Measurements from ENCODE around the gene RANBP3. TPM values are rescaled to one million over a fixed set of nuclear protein-coding genes. Genes with fewer than 3 reads are reported as not detected.

Gene RANBP3
- total and polyA plus RNA-seq, 2 experiments from 2014 or later = 41.8 to 50.0 TPM

DNA sequence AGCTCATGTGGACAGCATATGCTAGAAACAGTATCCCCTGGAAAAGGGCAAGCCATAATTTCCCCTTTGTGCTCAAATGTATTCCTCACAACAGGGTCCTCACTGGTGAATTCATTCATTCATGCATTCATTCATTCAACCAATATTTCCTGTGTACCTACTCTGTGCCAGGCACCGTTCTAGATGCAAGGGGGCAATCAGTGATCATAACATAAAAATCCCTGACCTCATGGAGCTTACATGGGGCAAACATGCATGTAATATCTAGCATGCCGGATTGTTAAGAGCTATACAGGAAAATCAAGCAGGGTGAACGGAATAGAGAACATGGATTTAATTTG lies 2.6 kb downstream of the RANBP3 start:
- 57 to 70% methylated on average over 3 of the region's 3 CpGs for WGBS, 2 experiments (ENCODE audit: low coverage in 1 of 2, low lambda C conversion rate in 2 of 2, missing lambda C conversion rate in 2 of 2)
- DNase-seq = no peak
- H3K4me1 ChIP-seq (ENCODE audit: insufficient read depth) = peaks cover 26% of the 10 kb centered on the region; the same call in 1 of the 2 replicates
- no peaks in the 10 kb centered on the region for H3K9me3 ChIP-seq (ENCODE audit: low read depth)
- no peak for TF ChIP-seq EZH2 (IDR thresholded peaks at IDR 0.05; ENCODE audit: insufficient read depth, poor library complexity, severe bottlenecking)
- no peak for TF ChIP-seq EZH2phosphoT487 (IDR thresholded peaks at IDR 0.05; ENCODE audit: insufficient read depth, low read depth)
- H3K9ac ChIP-seq = no peak overlapping the region
- H3K79me2 ChIP-seq (ENCODE audit: insufficient read depth) = peaks cover 95% of the 10 kb centered on the region
- no peak overlapping the region for H2AFZ ChIP-seq
- H3F3A ChIP-seq (ENCODE audit: insufficient read depth) = no peaks in the 10 kb centered on the region
- H3K36me3 ChIP-seq (ENCODE audit: low read depth) = no peaks in the 10 kb centered on the region
- H3K27ac ChIP-seq = no peak overlapping the region
- H3K27me3 ChIP-seq (replicated peaks; ENCODE audit: insufficient read depth) = no peaks in the 10 kb centered on the region
- in situ Hi-C loops (cut with MboI) = no loop called here
- peaks cover 10% of the 10 kb centered on the region; the same call in 1 of the 2 replicates for H4K20me1 ChIP-seq (ENCODE audit: insufficient read depth)
- no peaks in the 10 kb centered on the region for H3K9me2 ChIP-seq (ENCODE audit: insufficient read depth)
- H3K4me3 ChIP-seq = no peak overlapping the region
- H3K4me2 ChIP-seq (ENCODE audit: unreplicated experiment) = peak overlapping the region; percentile 17

DNA sequence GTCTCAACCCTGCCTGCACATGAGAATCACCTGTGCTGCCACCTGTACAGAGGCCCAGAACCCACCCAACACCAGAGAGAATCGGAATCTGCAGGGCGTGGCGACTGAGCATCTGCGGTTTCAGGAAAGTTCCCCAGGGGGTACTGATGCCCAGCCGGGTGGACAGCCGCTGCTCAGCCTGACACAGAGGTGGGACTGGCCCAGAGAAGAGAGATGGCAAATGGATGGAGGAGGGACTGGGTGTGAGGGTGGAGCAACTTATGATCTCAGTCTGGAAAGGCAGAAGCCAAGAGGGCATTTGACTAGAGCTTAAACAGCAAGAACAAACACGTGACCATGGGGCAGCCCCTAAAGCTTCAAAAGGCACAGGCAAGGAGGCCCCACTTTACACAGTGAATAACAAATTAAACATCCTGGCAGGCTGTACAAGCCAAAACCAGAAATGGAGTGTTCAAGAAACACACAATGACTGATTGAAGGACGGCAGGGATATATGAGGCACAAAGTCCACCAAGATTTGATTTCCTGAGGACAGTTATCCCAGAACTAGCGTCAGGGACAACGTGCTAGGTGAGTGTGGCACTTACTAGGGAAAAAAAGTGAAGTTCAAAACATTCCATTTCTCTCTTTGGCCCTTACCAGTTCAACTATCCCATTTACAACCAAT lies 3.1 kb downstream of the RANBP3 start:
- Histone ChIP-seq H3F3A (ENCODE audit: insufficient read depth) (no peaks in the 10 kb centered on the region), H2AFZ (no peak overlapping the region), H3K27ac (no peak overlapping the region), H3K79me2 (ENCODE audit: insufficient read depth) (peaks cover 96% of the 10 kb centered on the region), H3K4me2 (ENCODE audit: unreplicated experiment) (peak overlapping the region; percentile 17), H3K27me3 (replicated peaks; ENCODE audit: insufficient read depth) (no peaks in the 10 kb centered on the region), H3K9ac (no peak overlapping the region), H3K9me3 (ENCODE audit: low read depth) (no peaks in the 10 kb centered on the region), H3K36me3 (ENCODE audit: low read depth) (no peaks in the 10 kb centered on the region), H4K20me1 (ENCODE audit: insufficient read depth) (peaks cover 10% of the 10 kb centered on the region; the same call in 1 of the 2 replicates), H3K4me3 (no peak overlapping the region), H3K9me2 (ENCODE audit: insufficient read depth) (no peaks in the 10 kb centered on the region), H3K4me1 (ENCODE audit: insufficient read depth) (peaks cover 25% of the 10 kb centered on the region; the same call in 1 of the 2 replicates)
- in situ Hi-C loops (cut with MboI) = no loop called here
- WGBS, 2 experiments (ENCODE audit: low coverage in 1 of 2, low lambda C conversion rate in 2 of 2, missing lambda C conversion rate in 2 of 2) = 69 to 73% methylated on average over 9 to 10 of the region's 10 CpGs
- TF ChIP-seq EZH2phosphoT487 (IDR thresholded peaks at IDR 0.05; ENCODE audit: insufficient read depth, low read depth) = no peak
- TF ChIP-seq EZH2 (IDR thresholded peaks at IDR 0.05; ENCODE audit: insufficient read depth, poor library complexity, severe bottlenecking) = no peak
- DNase-seq = peak; percentile 39

DNA sequence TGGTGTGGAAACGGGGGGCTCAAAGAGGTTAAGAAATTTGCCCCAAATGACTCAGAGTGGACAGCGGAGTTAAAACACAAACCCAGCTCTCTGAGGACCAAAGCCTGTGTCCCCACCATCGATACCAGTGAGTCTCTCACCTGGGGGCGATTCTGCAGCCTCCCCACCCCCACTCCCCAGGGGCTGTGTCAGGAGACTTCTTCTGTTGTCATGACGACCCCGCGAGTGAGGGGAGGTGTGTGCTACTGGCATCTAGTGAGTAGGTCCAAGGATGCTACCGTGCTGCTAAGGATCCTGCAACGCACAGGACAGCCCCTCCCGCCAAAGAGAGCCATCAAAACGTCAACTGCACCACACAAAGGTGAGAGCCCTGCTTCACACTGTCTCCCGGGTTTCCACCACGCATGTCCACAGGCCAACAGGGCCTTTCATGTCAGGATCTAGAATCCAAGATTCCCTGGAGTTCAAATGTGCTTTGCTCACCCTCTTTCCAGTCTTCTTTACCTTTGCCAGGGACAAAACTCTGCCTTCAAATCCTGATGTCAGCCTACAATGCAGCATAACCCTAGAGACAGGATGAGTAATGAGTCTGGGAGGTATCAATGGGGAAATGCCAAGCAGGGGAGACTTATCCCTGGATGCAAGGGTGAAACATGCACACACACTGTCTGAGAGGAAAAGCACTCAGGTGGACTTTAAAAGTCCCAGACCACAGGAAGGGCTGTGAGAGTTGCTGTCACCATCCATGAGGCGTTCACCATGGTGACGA lies 3.9 kb downstream of the RANBP3 start:
- DNase-seq = peak; percentile 43
- in situ Hi-C loops (cut with MboI) = no loop called here
- H3F3A ChIP-seq (ENCODE audit: insufficient read depth) = 0 out of 2 replicates have a peak, but pooled peaks cover 4% of the 10 kb centered on the region
- no peaks in the 10 kb centered on the region for H3K27me3 ChIP-seq (replicated peaks; ENCODE audit: insufficient read depth)
- H3K36me3 ChIP-seq (ENCODE audit: low read depth) = no peaks in the 10 kb centered on the region
- peaks cover 17% of the 10 kb centered on the region; the same call in 1 of the 2 replicates for H3K4me1 ChIP-seq (ENCODE audit: insufficient read depth)
- no peak overlapping the region for H3K27ac ChIP-seq
- no peak overlapping the region for H3K9ac ChIP-seq
- no peaks in the 10 kb centered on the region for H3K9me3 ChIP-seq (ENCODE audit: low read depth)
- no peak overlapping the region for H3K4me2 ChIP-seq (ENCODE audit: unreplicated experiment)
- H2AFZ ChIP-seq = no peak overlapping the region
- TF ChIP-seq EZH2phosphoT487 (IDR thresholded peaks at IDR 0.05; ENCODE audit: insufficient read depth, low read depth) (no peak), EZH2 (IDR thresholded peaks at IDR 0.05; ENCODE audit: insufficient read depth, poor library complexity, severe bottlenecking) (no peak)
- no peaks in the 10 kb centered on the region for H3K9me2 ChIP-seq (ENCODE audit: insufficient read depth)
- H3K79me2 ChIP-seq (ENCODE audit: insufficient read depth) = peaks cover 96% of the 10 kb centered on the region
- H4K20me1 ChIP-seq (ENCODE audit: insufficient read depth) = peaks cover 10% of the 10 kb centered on the region; the same call in 1 of the 2 replicates
- WGBS, 2 experiments (ENCODE audit: low coverage in 1 of 2, low lambda C conversion rate in 2 of 2, missing lambda C conversion rate in 2 of 2) = 83 to 92% methylated on average over 15 of the region's 15 CpGs
- no peak overlapping the region for H3K4me3 ChIP-seq

DNA sequence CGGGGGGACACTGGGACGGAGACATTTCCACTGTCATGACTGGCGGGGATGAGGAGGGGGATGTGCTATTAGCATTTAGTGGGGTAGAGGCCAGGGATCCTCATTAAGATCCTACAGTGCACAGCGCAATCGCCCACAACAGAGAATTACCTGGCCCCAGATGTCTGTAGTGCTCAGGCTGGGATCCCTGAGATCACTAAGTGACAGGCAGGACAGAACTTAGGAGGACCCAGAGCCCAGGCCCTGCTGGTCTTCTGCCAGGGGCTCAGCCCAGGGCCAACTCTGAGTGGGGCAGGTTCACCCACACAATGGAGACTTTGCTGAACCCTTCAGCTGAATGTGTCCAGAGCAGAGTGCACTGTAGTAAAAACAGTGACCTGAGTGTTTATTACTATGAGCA lies 4.6 kb downstream of the RANBP3 start:
- no peak overlapping the region for H3K9ac ChIP-seq
- WGBS, 2 experiments (ENCODE audit: low coverage in 1 of 2, low lambda C conversion rate in 2 of 2, missing lambda C conversion rate in 2 of 2) = 90 to 93% methylated on average over 5 of the region's 5 CpGs
- H3F3A ChIP-seq (ENCODE audit: insufficient read depth) = 0 out of 2 replicates have a peak, but pooled peaks cover 4% of the 10 kb centered on the region
- peaks cover 10% of the 10 kb centered on the region; the same call in 1 of the 2 replicates for H4K20me1 ChIP-seq (ENCODE audit: insufficient read depth)
- no peaks in the 10 kb centered on the region for H3K9me2 ChIP-seq (ENCODE audit: insufficient read depth)
- H3K4me1 ChIP-seq (ENCODE audit: insufficient read depth) = 0 out of 2 replicates have a peak, but pooled peaks cover 14% of the 10 kb centered on the region
- in situ Hi-C loops (cut with MboI) = no loop called here
- peaks cover 96% of the 10 kb centered on the region for H3K79me2 ChIP-seq (ENCODE audit: insufficient read depth)
- H3K4me3 ChIP-seq = no peak overlapping the region
- H3K9me3 ChIP-seq (ENCODE audit: low read depth) = no peaks in the 10 kb centered on the region
- no peak overlapping the region for H2AFZ ChIP-seq
- no peak for TF ChIP-seq EZH2phosphoT487 (IDR thresholded peaks at IDR 0.05; ENCODE audit: insufficient read depth, low read depth)
- TF ChIP-seq EZH2 (IDR thresholded peaks at IDR 0.05; ENCODE audit: insufficient read depth, poor library complexity, severe bottlenecking) = no peak
- H3K36me3 ChIP-seq (ENCODE audit: low read depth) = no peaks in the 10 kb centered on the region
- DNase-seq = no peak
- no peak overlapping the region for H3K27ac ChIP-seq
- no peak overlapping the region for H3K4me2 ChIP-seq (ENCODE audit: unreplicated experiment)
- no peaks in the 10 kb centered on the region for H3K27me3 ChIP-seq (replicated peaks; ENCODE audit: insufficient read depth)
